PFSK-1 (cell line): ENCODE results near the gene TEKT1.

ENCODE experiments used
- FOXP2 ChIP-seq: optimal IDR thresholded peaks from 2 replicates; pipeline ENCODE3; 2011; ENCODE audit warnings: borderline replicate concordance, control low read depth, inconsistent platforms; ENCODE audit not compliant: insufficient read depth; ENCODE audit errors: extremely low read length, extremely low read depth
- POLR2AphosphoS5 ChIP-seq: IDR thresholded peaks from 2 replicates; pipeline ENCODE4 v1.6.1; 2012; ENCODE audit warnings: low read depth, mild to moderate bottlenecking, control low read depth, low read length, moderate library complexity
- REST ChIP-seq, 2 experiments: IDR thresholded peaks; 2 replicates each; pipeline versions ENCODE4 v1.6.1 to v1.8.0; 2011 to 2012; ENCODE audit warnings: low read depth in 2 of 2, low read length in 2 of 2, control low read depth in 1 of 2, inconsistent platforms in 1 of 2, mild to moderate bottlenecking in 1 of 2, moderate library complexity in 1 of 2; ENCODE audit not compliant: insufficient read depth in 1 of 2
- SIN3A ChIP-seq: IDR thresholded peaks from 2 replicates; pipeline ENCODE4 v1.6.1; 2012; ENCODE audit warnings: mild to moderate bottlenecking, low read length, moderate library complexity, borderline replicate concordance; ENCODE audit not compliant: insufficient read depth
- TAF1 ChIP-seq: IDR thresholded peaks from 2 replicates; pipeline ENCODE4 v1.6.1; 2012; ENCODE audit warnings: low read length, control low read depth, borderline replicate concordance; ENCODE audit not compliant: insufficient read depth

TEKT1 gene

DNA sequence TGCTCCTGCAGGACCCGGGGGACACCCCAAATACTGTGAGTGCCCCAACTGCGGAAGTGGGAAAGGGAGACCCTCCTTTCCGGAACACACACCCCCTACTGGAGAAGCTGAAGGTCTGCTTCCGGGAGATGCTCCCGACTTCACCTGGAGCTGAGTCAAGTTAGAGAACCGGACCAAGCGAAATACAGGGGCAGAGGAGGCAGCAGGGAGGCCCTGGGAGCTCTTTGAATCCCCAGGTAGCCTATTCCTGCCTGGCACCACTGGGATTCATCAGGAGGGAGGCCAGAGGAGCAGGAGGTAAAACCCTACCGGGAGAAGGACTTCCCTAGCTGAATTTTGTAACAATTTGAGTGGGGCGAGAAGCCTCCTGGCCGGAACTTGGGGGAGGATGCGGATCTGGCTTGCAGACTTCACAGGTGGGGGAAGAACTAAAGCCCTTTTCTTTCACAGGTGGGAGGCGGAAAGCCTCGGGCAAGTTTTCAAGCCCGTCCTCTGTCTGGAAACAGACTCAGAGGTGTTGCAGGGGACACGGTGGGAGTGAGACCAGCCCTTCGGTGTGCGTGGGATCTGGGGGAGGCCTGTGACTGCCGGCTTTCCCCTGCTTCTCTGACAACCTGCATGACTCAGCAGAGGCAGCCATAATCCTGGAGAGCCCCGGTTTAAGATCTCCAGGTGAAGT, 22.4 kb upstream of the TEKT1 start:
- TF ChIP-seq REST (IDR thresholded peaks at IDR 0.05; ENCODE audit: insufficient read depth in 1 of 2, low read depth in 2 of 2, low read length in 2 of 2) (no peak), TAF1 (no peak), FOXP2 (no peak), POLR2AphosphoS5 (no peak), SIN3A (no peak)

GRCh38 chr17:6843241-6843880, 11.8 kb upstream of the TEKT1 start:
- TF ChIP-seq FOXP2 (no peak), TAF1 (no peak), REST (IDR thresholded peaks at IDR 0.05; ENCODE audit: insufficient read depth in 1 of 2, low read depth in 2 of 2, low read length in 2 of 2) (no peak), POLR2AphosphoS5 (no peak)

DNA sequence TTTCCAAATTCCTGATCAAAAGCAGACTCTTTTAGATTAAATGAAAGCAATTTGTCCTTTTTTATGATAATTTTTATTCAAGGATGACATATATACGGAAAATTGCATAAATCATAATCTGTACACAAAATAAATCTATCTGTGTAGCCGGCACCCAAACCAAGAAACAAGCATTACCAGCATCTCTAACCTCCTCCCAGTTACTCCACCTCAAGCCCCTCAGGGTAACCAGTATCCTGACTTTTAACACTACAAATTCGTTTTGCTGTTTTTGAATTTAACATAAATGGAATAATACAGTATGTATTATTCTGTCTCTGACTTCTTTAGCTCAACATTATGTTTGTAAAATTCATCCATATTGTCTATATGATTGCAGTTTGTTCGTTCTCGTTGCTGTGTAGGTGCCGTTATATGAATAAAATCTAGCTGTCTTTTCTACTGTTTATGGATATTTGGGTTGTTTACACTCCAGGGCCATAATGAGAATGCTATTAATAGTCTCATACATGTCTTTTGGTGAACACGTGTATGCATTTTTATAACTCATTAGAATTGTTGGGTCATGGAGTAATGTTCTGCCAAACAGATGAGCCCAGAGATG, 1.0 kb downstream of the TEKT1 start:
- TF ChIP-seq FOXP2 (no peak), REST (IDR thresholded peaks at IDR 0.05; ENCODE audit: insufficient read depth in 1 of 2, low read depth in 2 of 2, low read length in 2 of 2) (no peak), TAF1 (no peak), SIN3A (no peak), POLR2AphosphoS5 (no peak)

DNA sequence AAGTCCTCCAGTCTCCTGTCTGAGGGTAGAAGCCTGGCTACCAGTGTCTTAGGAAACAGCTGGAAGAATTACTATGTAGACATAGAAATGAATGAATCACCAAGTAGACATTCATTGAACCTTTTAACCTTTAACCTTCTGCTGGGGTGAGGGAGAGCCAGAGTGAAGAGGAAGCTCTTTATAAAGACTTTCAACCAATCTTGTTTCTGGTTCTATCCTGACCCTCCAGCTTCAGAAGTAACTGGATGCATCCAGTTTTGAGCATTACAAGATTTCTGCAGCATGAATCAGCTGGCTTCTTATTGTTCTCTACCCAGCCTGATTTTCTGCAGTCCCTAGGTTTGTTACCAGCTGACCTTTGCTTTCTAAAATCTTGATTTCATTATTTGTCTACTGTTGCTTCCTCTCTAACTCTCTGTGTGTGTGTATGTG, 8.5 kb downstream of the TEKT1 start:
- TF ChIP-seq FOXP2 (no peak), REST (IDR thresholded peaks at IDR 0.05; ENCODE audit: insufficient read depth in 1 of 2, low read depth in 2 of 2, low read length in 2 of 2) (no peak), TAF1 (no peak), SIN3A (no peak)
